GM19351 (cell line): ENCODE data around the gene CNOT11.
"Not testable (repeated sequence)": the region's sequence is repeated elsewhere in the genome, so short reads cannot be mapped to it uniquely, and the experiment has no call there.

ENCODE experiments used
- ATAC-seq: cut with Tn5 transposase; IDR thresholded peaks from one replicate; pipeline ENCODE4 v1.9.1; 2021; ENCODE audit warnings: mild to moderate bottlenecking, moderate library complexity; ENCODE audit not compliant: unreplicated experiment

CNOT11 gene

DNA sequence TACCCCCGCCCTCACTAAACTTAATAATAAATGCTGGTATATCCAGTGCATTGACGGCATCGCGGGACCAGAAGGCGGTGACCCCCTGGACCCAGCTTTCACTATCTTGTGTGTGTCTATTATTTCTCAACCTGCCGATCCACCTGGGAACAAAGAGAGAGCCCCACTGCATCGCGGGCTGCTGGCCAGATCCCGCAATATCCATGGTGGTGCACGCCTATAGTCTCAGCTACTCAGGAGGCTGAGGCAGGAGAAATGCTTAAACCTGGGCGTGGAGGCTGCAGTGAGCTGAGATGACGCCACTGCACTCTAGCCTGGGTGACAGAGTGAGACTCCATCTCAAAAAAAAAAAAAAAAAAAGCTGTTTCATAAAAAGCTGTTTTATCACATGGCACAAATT is 7.8 kb upstream of the CNOT11 start:
- ATAC-seq = not testable (repeated sequence)

DNA sequence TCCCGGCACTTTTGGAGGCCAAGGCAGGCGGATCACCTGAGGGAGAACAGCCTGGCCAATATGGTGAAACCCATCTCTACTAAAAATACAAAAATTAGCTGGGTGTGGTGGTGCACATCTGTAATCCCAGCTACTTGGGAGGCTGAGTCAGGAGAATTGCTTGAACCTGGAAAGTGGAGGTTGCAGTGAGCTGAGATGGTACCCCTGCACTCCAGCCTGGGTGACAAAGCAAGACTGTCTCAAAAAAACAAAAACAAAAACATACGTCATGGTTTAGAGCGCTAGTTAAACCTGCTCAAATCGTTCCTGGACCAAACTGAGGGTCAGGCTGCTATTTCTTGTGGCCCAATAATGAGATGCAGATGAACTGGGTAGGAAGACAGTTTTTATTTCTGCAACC is 7.2 kb upstream of the CNOT11 start:
- not testable (repeated sequence) for ATAC-seq

DNA sequence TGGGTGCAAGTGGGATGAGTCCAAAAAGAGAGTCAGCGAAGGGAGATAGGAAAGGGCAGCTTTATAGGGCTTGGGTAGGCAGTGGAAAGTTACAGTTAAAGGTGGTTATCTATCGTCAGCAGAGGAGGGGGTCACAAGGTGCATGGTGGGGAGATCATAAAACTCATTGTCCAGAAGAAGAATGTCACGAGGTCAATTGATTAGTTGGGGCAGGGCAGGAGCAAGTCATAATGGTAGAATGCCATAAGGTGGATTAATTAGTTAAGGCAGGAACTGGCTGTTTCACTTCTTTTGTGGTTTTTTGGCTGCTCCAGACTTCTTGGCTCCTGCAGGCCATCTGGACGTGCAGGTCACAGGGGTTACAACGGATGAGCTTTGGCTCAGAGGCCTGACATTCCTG is 3.9 kb upstream of the CNOT11 start:
- ATAC-seq = not testable (repeated sequence)

DNA sequence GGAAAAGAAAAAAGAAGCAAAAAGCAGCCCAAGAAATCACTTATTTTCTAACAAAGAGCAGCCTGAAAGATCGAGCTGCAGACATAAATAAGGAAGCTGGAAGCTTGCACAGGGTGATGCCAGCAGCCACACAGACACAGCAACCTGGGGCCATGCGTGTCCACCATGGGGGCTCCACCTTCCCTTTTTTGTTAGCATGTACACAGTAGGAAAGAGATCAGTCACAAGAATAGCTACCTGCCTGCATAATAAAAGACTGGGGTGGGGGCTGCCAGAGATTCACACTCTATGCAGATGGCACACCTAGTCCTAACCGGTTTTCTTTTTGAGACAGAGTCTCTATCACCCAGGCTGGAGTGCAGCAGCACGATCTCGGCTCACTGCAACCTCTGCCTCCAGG is 2.9 kb upstream of the CNOT11 start:
- no peak for ATAC-seq

DNA sequence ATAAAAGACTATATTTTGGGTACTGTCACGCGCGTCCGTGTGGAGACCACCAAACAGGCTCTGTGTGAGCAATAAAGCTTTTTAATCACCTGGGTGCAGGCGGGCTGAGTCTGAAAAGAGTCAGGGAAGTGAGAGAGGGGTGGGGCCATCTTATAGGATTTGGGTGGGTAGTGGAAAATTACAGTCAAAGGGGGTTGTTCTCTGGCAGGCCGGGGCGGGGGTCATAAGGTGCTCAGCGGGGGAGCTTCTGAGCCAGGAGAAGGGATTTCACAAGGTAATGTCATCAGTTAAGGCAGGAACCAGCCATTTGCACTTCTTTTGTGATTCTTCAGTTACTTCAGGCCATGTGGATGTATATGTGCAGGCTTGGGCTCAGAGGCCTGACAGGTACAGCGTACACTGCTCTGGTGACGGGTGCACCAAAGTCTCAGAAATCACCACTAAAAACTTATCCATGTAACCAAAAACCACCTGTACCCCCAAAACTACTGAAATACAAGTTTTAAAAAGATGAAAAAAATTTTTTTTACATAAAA is 1.4 kb upstream of the CNOT11 start:
- not testable (repeated sequence) for ATAC-seq

DNA sequence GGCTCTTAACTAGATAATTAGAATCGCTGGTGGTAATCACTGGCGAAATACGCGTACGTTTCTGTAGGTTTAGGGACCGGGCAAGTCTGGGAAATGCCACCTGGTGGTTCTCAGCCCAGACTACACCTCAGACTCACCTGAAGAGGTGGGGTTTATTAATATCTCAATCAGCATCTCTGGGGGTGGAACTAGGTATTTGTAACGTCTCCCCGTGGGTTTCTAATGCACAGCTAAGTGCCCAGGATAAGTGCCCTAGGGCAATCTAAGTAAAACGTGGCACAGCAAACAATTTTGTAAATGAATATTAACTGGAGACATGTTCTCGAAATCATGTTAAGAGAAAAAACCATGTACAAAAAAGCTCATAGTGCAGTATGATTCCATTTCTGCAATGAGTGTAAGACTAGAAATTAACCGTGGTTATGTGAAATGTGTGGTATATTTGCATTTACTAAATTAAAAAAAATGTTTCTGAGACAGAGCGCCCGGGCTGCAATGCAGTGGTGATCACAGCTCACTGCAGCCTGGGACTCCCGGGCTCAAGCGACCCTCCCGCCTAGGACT is 760 bp upstream of the CNOT11 start:
- peak; percentile 45 for ATAC-seq

DNA sequence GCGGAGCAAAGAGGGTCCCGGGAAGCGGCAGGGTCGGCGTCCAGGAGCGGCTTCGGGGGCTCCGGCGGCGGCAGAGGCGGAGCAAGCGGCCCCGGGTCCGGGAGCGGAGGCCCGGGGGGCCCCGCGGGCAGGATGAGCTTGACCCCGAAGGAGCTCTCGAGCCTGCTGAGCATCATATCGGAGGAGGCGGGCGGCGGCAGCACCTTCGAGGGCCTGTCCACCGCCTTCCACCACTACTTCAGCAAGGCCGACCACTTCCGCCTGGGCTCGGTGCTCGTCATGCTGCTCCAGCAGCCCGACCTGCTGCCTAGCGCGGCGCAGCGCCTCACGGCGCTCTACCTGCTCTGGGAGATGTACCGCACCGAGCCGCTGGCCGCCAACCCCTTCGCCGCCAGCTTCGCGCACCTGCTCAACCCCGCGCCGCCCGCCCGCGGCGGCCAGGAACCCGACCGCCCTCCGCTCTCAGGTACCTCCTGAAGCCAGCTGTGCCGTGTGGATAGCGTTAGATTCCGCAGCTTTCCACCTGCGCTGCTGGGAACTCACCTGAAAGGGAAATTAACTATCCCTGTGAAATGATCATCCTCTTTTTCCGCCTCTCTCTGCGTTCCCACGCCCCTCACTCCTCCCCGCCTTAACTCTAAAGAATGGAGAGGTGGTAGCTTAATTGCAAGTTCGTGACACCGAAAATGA is 472 bp downstream of the CNOT11 start:
- peak; percentile 54 for ATAC-seq

DNA sequence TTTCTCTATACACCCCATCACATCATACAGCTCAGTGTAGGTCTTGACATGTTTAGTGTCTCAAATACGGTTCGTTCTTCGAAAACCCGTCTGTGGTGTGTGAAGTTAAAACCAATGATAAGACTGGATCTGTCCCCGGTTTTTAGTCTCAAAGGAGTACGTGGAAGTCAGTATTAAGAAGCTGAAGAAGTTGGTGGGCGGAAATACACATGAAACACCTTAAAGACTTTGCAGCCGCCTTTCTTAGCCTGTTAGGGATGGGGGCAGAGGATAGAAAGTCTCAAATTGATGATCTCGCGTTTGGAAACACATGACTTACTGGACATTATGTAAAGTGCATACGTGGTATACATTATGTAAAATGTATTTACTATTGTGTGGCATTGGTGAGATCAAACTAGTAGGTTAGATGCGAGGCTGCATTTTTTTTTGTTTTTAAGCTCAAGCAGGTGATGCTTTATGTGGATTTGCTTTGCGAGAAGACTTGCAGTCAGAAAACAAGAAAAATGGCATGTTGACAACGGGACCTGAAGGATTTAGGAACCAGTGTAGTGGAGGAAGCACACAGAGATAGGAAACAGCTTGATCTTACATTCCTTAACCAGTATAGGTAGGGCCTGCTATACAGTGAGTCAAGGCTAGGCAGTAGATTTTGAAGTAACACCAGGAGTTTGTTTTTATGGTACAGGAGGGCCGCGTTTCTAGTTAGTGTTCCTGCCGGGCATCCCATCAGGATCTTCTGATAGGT is 1.2 kb downstream of the CNOT11 start:
- ATAC-seq = no peak

DNA sequence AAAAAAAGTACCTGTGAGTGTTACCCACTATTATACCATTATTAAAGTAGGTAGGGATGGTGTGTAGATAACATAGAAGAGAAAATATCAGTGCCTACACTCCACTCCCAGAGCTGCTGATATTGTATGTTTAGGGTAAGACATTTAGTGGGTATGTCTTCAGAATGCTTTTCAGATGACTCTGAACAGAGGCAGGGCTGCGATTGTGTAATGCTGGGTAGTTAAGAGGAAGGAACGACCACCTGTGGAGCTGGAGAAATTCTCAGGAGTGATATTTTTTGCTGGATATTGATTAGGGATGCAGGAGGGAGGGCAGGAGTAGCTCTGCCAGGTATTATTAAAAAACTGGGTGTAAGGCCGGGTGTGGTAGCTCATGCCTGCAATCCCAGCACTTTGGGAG is 2.8 kb downstream of the CNOT11 start:
- ATAC-seq = no peak

DNA sequence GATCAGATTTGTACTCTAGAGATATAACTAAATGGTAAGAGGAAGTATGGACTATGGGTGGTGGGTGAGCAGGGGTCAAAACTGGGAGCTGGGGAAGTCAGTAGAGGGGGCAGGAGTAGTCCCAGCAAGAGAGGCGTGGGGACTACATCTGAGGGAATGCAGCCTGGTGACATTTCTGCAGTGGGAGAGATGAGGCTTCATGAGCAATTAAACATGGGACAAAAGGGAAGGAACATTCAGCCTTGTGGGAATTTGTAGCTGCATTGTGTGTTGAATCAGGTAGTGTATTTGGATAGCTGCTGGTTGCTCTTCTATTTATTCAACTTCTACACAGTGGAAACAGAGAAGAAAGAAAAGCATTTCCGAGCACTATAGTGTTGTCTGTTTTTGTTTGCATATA is 3.6 kb downstream of the CNOT11 start:
- no peak for ATAC-seq

DNA sequence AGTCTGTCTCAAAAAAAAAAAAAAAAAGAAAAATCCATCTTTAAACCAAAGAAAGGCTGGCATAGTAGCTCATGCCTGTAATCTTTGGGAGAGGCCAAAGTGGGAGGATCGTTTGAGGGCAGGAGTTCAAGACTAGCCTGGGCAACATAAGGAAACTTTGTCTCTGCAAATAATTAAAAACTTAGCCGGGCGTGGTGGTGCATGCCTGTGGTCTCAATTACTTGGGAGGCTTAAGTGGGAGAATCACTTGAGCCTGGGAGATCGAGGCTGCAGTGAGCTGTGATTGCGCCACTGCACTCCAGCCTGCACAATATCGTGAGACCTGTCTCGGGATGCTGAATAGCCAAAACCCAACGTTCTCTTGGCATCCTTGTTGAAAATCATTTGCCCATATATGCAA is 6.1 kb downstream of the CNOT11 start:
- no peak for ATAC-seq

DNA sequence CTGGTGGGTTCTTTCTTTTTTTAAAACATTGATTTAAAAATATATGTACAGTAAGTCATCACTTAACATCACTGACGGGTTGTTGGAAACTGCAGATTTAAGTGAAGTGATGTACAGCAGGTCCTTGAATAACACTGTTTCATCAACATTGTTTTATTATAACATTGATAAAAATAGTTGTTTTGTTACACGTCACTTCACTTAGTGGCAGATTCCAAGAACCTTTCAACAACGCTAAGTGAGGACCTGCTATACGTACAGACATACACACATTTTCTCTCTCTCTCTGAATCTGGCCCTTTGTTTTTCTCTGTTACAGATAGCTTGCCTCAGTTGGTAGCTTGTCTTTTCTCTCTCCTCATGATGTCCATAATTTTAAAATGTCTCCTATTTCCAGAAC is 9.5 kb downstream of the CNOT11 start:
- no peak for ATAC-seq

DNA sequence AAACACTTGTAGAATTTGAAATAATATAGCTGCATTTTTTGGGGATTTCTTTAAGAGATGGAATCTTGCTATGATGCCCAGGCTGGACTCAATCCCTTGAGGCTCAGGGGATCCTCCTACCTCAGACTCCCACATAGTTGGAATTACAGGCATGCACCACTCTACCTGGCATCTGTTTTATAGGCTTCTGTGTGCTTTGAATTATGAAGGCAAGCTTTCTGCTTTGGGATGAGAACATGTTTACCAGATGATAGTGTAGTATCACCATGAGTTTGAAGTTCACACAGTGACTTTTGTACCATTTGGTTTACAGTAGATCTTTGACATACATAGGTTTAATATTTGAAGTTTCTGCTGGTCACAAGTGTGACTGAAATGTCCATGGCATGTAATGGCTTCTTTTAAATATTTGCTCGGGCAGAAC is 10.7 kb downstream of the CNOT11 start:
- ATAC-seq = no peak

DNA sequence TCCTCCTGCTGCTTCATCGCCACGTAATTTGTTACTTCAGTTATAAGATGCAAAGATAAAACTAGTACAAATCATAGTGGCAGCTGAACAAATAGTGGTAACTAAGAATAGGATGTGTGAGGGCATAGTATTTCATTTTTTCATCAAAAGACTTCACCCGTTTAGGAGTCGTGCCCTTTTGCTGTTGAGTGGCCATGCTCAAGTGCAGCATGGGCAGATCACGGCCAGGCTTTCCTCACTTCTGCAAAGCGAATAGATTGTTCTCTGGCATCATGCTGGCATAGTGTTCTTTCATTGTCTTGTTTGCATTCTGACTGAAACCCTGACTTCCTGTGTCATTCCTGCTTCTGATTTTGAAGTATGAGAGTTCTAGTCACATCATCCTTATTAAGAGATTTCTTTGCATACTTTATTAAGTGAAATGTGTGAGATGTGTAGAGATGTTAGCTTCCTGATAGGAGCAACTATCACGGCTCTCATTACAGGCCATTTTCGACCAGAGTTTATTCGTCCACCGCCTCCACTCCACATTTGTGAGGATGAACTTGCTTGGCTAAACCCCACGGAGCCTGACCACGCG is 11.8 kb downstream of the CNOT11 start:
- ATAC-seq = no peak

DNA sequence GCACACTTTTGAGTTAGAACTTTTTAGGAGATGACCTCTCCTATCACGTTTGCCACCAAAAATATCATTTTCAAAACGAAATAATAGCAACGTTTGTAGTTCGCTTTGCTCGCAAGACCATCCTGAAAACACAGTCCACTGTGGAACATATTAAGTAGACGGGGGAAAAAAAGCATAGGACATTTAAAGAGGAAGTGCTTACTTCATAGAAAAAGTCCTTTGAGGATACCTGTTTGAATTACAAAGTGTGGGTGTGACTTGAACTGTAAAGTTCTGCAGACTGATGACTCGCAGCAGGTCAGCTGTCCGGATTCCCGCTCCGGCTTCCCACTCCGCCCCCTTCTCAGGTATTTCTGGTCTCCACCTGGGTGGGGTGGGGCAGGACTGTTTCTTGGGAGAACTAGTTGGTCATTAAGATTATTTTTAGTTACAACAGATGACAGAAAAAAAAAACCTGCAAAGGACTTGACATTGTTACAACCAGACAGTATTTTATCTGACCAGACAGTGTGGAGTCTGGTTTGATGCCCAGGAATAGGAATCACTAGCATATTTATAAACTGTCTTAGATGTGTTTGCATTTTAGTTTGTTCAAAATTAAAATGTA is 13.3 kb downstream of the CNOT11 start:
- no peak for ATAC-seq

DNA sequence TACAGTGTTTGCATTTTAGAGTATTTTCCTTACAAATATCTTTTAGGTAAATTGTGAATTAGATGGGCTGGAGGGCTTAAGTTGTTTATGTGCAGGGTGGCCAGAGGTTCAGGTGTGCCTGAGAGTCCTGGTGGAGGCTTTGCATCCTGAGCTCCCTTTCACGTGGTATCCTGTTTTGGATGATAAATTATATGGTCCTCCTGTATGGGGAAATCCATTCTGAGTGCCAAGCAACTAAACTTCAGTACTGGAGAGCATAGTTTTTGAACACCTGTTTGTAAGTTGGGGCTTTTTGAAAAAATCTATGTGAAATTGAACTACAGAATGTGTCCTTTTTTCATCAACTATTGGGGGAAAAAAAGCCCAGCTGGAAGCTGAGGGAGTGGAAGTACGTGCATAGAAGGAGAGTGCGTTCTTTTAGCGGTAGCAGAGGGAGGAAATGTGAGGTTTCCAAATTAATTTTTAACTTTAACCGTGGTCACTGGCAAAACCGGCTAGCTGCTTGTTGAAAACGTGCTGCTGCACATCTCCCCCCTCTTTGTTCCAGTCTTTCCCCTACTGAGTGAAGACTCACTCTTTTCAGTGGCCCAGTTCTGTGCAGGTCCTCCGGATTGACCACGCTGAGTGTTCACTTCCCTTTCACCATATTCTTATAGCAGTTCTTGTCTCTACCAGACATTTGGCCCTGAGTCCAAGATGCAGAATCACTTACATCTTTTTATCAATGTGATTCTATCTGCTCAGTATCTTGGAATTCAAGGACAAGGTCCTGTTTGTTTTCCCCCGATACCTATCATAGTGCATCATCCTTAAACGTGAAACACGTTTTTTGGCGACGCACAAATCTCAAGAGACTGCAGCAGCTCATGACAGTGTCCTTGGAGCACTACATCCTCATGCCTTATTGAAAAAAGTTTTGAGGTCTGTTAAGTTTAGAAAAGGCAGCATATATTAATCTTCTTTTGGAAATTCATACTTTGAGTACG is 15.3 kb downstream of the CNOT11 start:
- ATAC-seq = no peak

DNA sequence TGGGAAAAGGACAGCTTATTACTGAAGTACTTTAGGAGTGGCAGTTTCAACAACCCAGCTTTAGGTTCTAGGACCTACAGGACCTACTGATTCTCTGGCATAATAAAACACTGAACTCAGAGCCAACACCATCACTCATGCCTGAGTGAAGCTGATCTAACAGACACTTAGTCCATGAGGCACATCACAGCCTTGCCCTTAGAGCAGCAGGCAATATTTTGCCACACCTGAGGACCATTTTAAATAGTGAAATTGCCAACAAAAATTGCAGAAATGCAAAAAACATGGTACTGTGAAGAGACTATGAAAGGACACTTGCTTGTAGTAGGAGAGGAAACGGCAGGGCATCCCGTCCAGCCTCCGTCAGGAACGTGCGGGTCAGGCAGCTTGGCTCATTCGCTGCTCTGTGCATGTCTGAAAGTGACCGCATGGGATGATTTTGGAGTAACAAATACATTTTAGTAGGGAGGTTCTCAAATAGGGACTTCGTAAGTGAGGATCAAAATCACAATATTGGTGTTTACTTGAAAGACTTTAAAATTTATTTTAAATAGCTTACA is 18.1 kb downstream of the CNOT11 start:
- ATAC-seq = no peak

DNA sequence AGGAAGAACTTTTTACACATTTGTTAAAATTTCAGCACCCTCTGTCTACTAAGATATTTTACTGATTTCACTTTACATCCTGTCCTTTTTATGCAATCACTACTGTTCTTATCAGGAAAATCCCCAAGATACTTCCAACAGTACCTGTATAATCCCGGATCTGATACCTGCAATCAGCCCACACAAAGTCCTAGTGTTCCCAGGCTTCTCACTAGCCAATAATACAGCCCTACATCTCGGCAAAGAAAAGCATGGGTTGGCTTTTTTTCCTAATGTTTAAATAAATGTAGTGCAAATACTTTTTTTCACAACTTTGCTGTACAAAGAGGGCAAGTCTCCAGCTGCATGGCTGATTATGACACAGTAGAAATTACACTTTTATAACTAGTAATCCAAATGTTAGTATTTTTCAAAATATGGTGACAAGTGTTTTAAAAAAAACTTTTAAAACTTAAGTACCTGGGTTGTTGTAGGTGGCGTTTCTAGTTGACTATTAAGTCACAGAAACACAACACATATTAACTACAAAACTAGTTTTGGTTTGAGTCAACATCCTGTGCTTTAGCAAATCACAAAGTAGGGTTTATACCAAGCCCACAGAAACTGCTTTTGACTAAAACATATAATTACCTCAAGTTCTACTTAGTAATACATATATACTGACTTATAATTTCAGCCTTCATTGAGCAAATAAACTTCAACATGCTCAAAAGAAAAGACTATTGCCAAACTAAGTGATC is 19.5 kb downstream of the CNOT11 start:
- ATAC-seq = peak; percentile 96

DNA sequence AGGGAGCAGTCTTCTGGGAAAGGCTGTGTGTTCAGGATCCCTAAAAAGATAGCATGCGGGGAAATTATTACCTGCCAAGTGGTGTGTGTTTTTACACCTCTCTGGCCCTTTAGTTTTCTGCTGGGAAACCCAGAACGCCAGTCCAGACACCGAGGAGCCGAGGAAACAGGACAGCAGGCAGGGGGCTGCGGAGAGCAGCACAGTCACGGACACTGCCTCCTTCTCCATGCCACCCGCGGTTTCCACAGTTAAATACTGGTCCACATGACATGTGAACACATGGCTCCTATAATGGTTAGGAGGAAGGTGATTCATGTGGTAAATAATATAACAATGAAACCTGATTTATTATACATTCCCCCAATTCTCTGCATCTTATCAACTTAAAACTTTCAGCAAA is 20.4 kb downstream of the CNOT11 start:
- ATAC-seq = no peak
